Tibial nerve (tissue), 3 donors: Measurements from ENCODE around the gene PRRG1.

Experiments used
- CTCF ChIP-seq, 5 experiments: fragments of 200-600 bp in 3 of 5; fragments of 450-650 bp in 2 of 5; sonication (generic) in 3 of 5; IDR thresholded peaks; one replicate each; pipeline ENCODE4 v1.5.1; 2016 to 2019; ENCODE audit warnings: antibody characterized with exemption in 5 of 5, mild to moderate bottlenecking in 3 of 5, moderate library complexity in 2 of 5
- POLR2A ChIP-seq, 2 donors: fragments of 450-650 bp; IDR thresholded peaks; one replicate each; pipeline ENCODE4 v1.6.1; 2017; ENCODE audit warnings: antibody characterized with exemption in 2 of 2, mild to moderate bottlenecking in 2 of 2, moderate library complexity in 2 of 2

- TF ChIP-seq CTCF (IDR thresholded peaks at IDR 0.05): no peak
- TF ChIP-seq POLR2A (IDR thresholded peaks at IDR 0.05): no peak
Observed at GRCh38 chrX:37409278-37409677, 60.1 kb downstream of the PRRG1 start.
